Common myeloid progenitor, CD34-positive (primary cell): ENCODE measurements around the gene RNF34.
A peak's percentile ranks its signal among the peaks of the same experiment; 100 is the strongest.

Experiments used
- CTCF ChIA-PET: fragments of 350-600 bp; sonication (Branson Sonifier 250); formaldehyde crosslinking; loops from one replicate; lab custom pipeline; 2021; ENCODE audit warnings: antibody characterized with exemption; lab: Charles Lee
- POLR2A ChIA-PET: fragments of 350-600 bp; sonication (Branson Sonifier 250); formaldehyde crosslinking; loops from one replicate; lab custom pipeline; 2021; ENCODE audit warnings: antibody characterized with exemption; lab: Charles Lee
- DNase-seq, 3 donors: peaks; one replicate each; pipeline versions ENCODE4 v3.0.0 to v3.0.0-alpha.2; 2013
- H3K27ac ChIP-seq, 2 experiments: 1 replicate in 1 of 2; 2 replicates in 1 of 2; pipeline ENCODE4 v1.7.0; 2013; ENCODE audit warnings: inconsistent platforms in 2 of 2, low read length in 2 of 2, mild to moderate bottlenecking in 2 of 2, low read depth in 1 of 2, moderate library complexity in 1 of 2; ENCODE audit not compliant: severe bottlenecking in 2 of 2, insufficient read depth in 1 of 2, poor library complexity in 1 of 2
- H3K27me3 ChIP-seq, 5 experiments: replicated peaks in 2 of 5; 1 replicate in 3 of 5; 2 replicates in 2 of 5; pipeline versions ENCODE4 v1.6.1 to v1.7.0; 2013; ENCODE audit warnings: low read length in 4 of 5, mild to moderate bottlenecking in 2 of 5, moderate library complexity in 2 of 5, inconsistent platforms in 1 of 5; ENCODE audit not compliant: insufficient read depth in 5 of 5, control insufficient read depth in 4 of 5
- H3K36me3 ChIP-seq, 4 experiments: 1 replicate in 2 of 4; 2 replicates in 2 of 4; pipeline versions ENCODE4 v1.6.1 to v1.7.0; 2013; ENCODE audit warnings: low read length in 3 of 4, control low read depth in 1 of 4, mild to moderate bottlenecking in 1 of 4; ENCODE audit not compliant: control insufficient read depth in 4 of 4, insufficient read depth in 4 of 4
- H3K4me1 ChIP-seq, 4 experiments: 1 replicate in 3 of 4; 2 replicates in 1 of 4; pipeline versions ENCODE4 v1.6.1 to v1.7.1; 2013; ENCODE audit warnings: low read length in 3 of 4, mild to moderate bottlenecking in 3 of 4, control low read depth in 1 of 4, inconsistent platforms in 1 of 4, moderate library complexity in 1 of 4; ENCODE audit not compliant: control insufficient read depth in 4 of 4, insufficient read depth in 4 of 4; ENCODE audit errors: control extremely low read depth in 1 of 4
- H3K4me3 ChIP-seq, 7 experiments: 1 replicate in 4 of 7; 2 replicates in 3 of 7; pipeline versions ENCODE4 v1.5.1 to v1.7.0; 2013; ENCODE audit warnings: mild to moderate bottlenecking in 7 of 7, low read length in 6 of 7, moderate library complexity in 6 of 7, inconsistent platforms in 2 of 7, low read depth in 2 of 7, control low read depth in 1 of 7; ENCODE audit not compliant: insufficient read depth in 4 of 7, control insufficient read depth in 1 of 7; ENCODE audit errors: extremely low read depth in 1 of 7
- H3K9me3 ChIP-seq, 5 experiments: 1 replicate in 4 of 5; 2 replicates in 1 of 5; pipeline versions ENCODE4 v1.6.1 to v1.7.1; 2013; ENCODE audit warnings: low read length in 4 of 5, mild to moderate bottlenecking in 2 of 5, inconsistent platforms in 1 of 5, low read depth in 1 of 5, moderate library complexity in 1 of 5; ENCODE audit not compliant: control insufficient read depth in 4 of 5, insufficient read depth in 2 of 5; ENCODE audit errors: control extremely low read depth in 1 of 5
- WGBS: methylation state at CpG from one replicate; pipeline ENCODE4 v1.1.5; 2013; ENCODE audit not compliant: insufficient coverage; 5-methylcytosine and 5-hydroxymethylcytosine counted together

RNF34 gene

GRCh38 chr12:121455766-121456420 lies 56.0 kb downstream of the RNF34 start:
- no peaks in the 10 kb centered on the region for H3K27me3 ChIP-seq
- H3K4me1 ChIP-seq: peaks cover 4 to 19% (median 14%) of the 10 kb centered on the region in 4 experiments
- no peak overlapping the region for H3K27ac ChIP-seq
- no peaks in the 10 kb centered on the region for H3K9me3 ChIP-seq
- POLR2A ChIA-PET: no interaction called here
- no peak for DNase-seq
- H3K36me3 ChIP-seq: peaks cover 2 to 32% (median 3%) of the 10 kb centered on the region in 4 experiments
- no peak overlapping the region for H3K4me3 ChIP-seq
- WGBS: 94% methylated on average over 20 of the region's 23 CpGs
- CTCF ChIA-PET: interaction anchor here (1.0 to 8.3 kb wide), 5 partner anchors 12 to 39 kb away, joined by 3 to 43 read pairs (median 3); no protein-coding TSS in a partner anchor

GRCh38 chr12:121456551-121456950 lies 56.6 kb downstream of the RNF34 start:
- CTCF ChIA-PET: interaction anchor here (1.0 to 8.3 kb wide), 4 partner anchors 12 to 24 kb away, joined by 3 to 43 read pairs (median 4); no protein-coding TSS in a partner anchor
- no peaks in the 10 kb centered on the region for H3K27me3 ChIP-seq
- H3K4me3 ChIP-seq: no peak overlapping the region
- POLR2A ChIA-PET: no interaction called here
- no peak overlapping the region for H3K27ac ChIP-seq
- H3K36me3 ChIP-seq: peaks cover 2 to 35% (median 3%) of the 10 kb centered on the region in 4 experiments
- WGBS: 93% methylated on average over 6 of the region's 8 CpGs
- peaks cover 0 to 13% (median 8%) of the 10 kb centered on the region in 4 experiments for H3K4me1 ChIP-seq
- H3K9me3 ChIP-seq: no peaks in the 10 kb centered on the region
- DNase-seq: no peak

GRCh38 chr12:121461048-121461447 lies 61.1 kb downstream of the RNF34 start:
- no peak for DNase-seq
- no peaks in the 10 kb centered on the region for H3K9me3 ChIP-seq
- ChIA-PET CTCF (interaction anchor here (0.9 to 2.0 kb wide), 2 partner anchors 19 to 203 kb away, joined by 3 to 7 read pairs; no protein-coding TSS in a partner anchor), POLR2A (no interaction called here)
- 96% methylated on average over 5 of the region's 5 CpGs for WGBS
- H3K4me1 ChIP-seq: peaks cover 7 to 11% (median 9%) of the 10 kb centered on the region in 4 experiments
- H3K27me3 ChIP-seq: no peaks in the 10 kb centered on the region
- peaks cover 2 to 24% (median 8%) of the 10 kb centered on the region in 4 experiments for H3K36me3 ChIP-seq
- no peak overlapping the region for H3K27ac ChIP-seq
- no peak overlapping the region for H3K4me3 ChIP-seq

- ChIA-PET POLR2A (no interaction called here), CTCF (interaction anchor here (0.7 to 1.6 kb wide), 4 partner anchors 9 to 44 kb away, joined by 3 to 6 read pairs (median 3); no protein-coding TSS in a partner anchor)
- Histone ChIP-seq H3K27me3 (no peaks in the 10 kb centered on the region), H3K4me1 (peaks cover 8 to 21% (median 19%) of the 10 kb centered on the region in 4 experiments), H3K9me3 (no peaks in the 10 kb centered on the region), H3K4me3 (no peak overlapping the region), H3K27ac (no peak overlapping the region), H3K36me3 (peaks cover 0 to 17% (median 7%) of the 10 kb centered on the region in 4 experiments)
- WGBS: over 99% methylated on average over 12 of the region's 13 CpGs
- DNase-seq: no peak
These were observed 64.4 kb downstream of the RNF34 start for GRCh38 chr12:121464331-121464730.

GRCh38 chr12:121465921-121466793 lies 66.2 kb downstream of the RNF34 start:
- WGBS: 4% methylated on average over 56 of the region's 70 CpGs
- Histone ChIP-seq H3K27me3 (no peaks in the 10 kb centered on the region), H3K4me3 (peak overlapping the region; percentile 37 to 88 (median 80)), H3K36me3 (peaks cover 0 to 12% (median 6%) of the 10 kb centered on the region in 4 experiments), H3K27ac (peak overlapping the region in 1 of 2 experiments; percentile 68), H3K4me1 (peaks cover 8 to 21% (median 19%) of the 10 kb centered on the region in 4 experiments), H3K9me3 (no peaks in the 10 kb centered on the region)
- peak; percentile 36 to 79 (median 68) for DNase-seq
- ChIA-PET CTCF (interaction anchor here (0.6 to 1.5 kb wide), 3 partner anchors 13 to 138 kb away, joined by 3 to 5 read pairs (median 3); no protein-coding TSS in a partner anchor), POLR2A (interaction anchor here (0.6 to 0.7 kb wide), 2 partner anchors 23 to 602 kb away, joined by 3 read pairs; no protein-coding TSS in a partner anchor)

GRCh38 chr12:121466794-121467637 lies 67.1 kb downstream of the RNF34 start:
- peak; percentile 86 to 93 (median 91) for DNase-seq

More at GRCh38 chr12:121466794-121467637, 67.1 kb downstream of the RNF34 start:
- Histone ChIP-seq H3K4me3 (peak overlapping the region; percentile 54 to 88 (median 81)), H3K9me3 (no peaks in the 10 kb centered on the region), H3K4me1 (peaks cover 8 to 21% (median 19%) of the 10 kb centered on the region in 4 experiments), H3K36me3 (peaks cover 0 to 11% (median 6%) of the 10 kb centered on the region in 4 experiments), H3K27ac (no peak overlapping the region), H3K27me3 (no peaks in the 10 kb centered on the region)
- CTCF ChIA-PET: interaction anchor here (1.1 kb wide), 1 partner anchor 31 kb away, joined by 3 read pairs; no protein-coding TSS in a partner anchor
- POLR2A ChIA-PET: interaction anchor here (0.7 to 0.9 kb wide), 2 partner anchors 12 to 601 kb away, joined by 3 to 5 read pairs; no protein-coding TSS in a partner anchor
- under 1% methylated on average over 88 of the region's 139 CpGs for WGBS
